ENCODE results near the gene ITGAE.
"Not testable (repeated sequence)": the region's sequence is repeated elsewhere in the genome, so short reads cannot be mapped to it uniquely, and the experiment has no call there.

ITGAE gene

DNA sequence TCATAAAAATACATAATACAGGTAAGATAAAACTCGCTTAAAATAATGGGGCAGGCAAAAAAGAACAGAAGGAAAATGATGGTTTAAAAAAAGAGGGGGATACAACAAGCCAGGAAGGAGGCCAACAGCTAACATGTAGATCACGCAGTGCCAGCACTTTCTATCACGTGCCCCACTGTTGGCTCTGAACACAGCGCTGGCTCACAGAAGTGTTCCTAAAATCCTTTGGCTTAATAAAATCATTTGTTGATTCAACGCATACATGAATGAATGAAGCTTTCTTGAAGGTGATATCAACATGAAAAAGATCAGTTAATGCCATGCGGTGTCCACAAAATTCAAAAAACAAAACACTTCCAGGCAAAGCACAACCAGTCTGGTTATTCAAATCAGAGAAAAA lies 8.5 kb downstream of the ITGAE start:
- no peak overlapping the region for H3K4me3 ChIP-seq (ENCODE audit: low read depth, low read length)
- no peak for TF ChIP-seq CTCF (IDR thresholded peaks at IDR 0.05; ENCODE audit: insufficient read depth, low read length, missing control alignments)
- DNase-seq (ENCODE audit: low read depth, low spot score): no peak
- ChIA-PET POLR2A (no interaction called here), CTCF (interaction anchor here (0.9 to 2.0 kb wide), 5 partner anchors 35 to 121 kb away, joined by 3 to 9 read pairs (median 4); no protein-coding TSS in a partner anchor)

DNA sequence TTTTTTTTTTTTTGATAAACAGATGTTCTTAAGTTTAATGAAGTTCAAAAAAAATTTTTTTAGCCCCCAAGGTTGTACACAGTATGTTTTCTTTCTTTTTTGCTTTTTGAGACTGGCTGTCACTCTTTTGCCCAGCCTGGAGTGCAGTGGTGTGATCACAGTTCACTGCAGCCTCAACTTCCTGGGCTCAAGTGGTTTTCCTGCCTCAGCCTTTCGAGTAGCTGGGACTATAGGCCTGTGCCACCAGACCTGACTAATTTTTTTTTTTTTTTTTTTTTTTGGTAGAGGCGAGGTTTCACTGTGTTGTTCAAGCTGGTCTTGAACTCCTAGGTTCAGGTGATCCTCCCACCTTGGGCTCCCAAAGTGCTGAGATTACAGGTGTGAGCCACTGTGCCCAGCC lies 12.8 kb downstream of the ITGAE start:
- POLR2A ChIA-PET: no interaction called here
- no peak overlapping the region for H3K4me3 ChIP-seq (ENCODE audit: low read depth, low read length)
- no peak for TF ChIP-seq CTCF (IDR thresholded peaks at IDR 0.05; ENCODE audit: insufficient read depth, low read length, missing control alignments)
- DNase-seq (ENCODE audit: low read depth, low spot score): no peak
- CTCF ChIA-PET: no interaction called here

- DNase-seq (ENCODE audit: low read depth, low spot score); POLR2A ChIA-PET; H3K4me3 ChIP-seq (ENCODE audit: low read depth, low read length): not testable (repeated sequence)
- CTCF ChIA-PET: interaction anchor here (0.6 kb wide), 1 partner anchor 31 kb away, joined by 3 read pairs; no protein-coding TSS in a partner anchor
These were observed 15.7 kb downstream of the ITGAE start for GRCh38 chr17:3785323-3785722.

- POLR2A ChIA-PET: no interaction called here
- DNase-seq (ENCODE audit: low read depth, low spot score): no peak
- no peak for TF ChIP-seq CTCF (IDR thresholded peaks at IDR 0.05; ENCODE audit: insufficient read depth, low read length, missing control alignments)
- no peak overlapping the region for H3K4me3 ChIP-seq (ENCODE audit: low read depth, low read length)
- CTCF ChIA-PET: no interaction called here
These were observed 18.2 kb downstream of the ITGAE start for GRCh38 chr17:3782751-3783150.

- no peak for DNase-seq (ENCODE audit: low read depth, low spot score)
- POLR2A ChIA-PET: no interaction called here
- TF ChIP-seq CTCF (IDR thresholded peaks at IDR 0.05; ENCODE audit: insufficient read depth, low read length, missing control alignments): no peak
- no peak overlapping the region for H3K4me3 ChIP-seq (ENCODE audit: low read depth, low read length)
- CTCF ChIA-PET: interaction anchor here (0.9 to 2.2 kb wide), 4 partner anchors 44 to 65 kb away, joined by 3 to 14 read pairs (median 8); partner anchors contain the start of gene NCBP3
These were observed 20.0 kb downstream of the ITGAE start for GRCh38 chr17:3780986-3781385.

GRCh38 chr17:3777366-3778120 lies 23.4 kb downstream of the ITGAE start:
- DNase-seq (ENCODE audit: low read depth, low spot score): no peak
- CTCF ChIA-PET: interaction anchor here (0.7 to 1.3 kb wide), 3 partner anchors 40 to 69 kb away, joined by 3 to 4 read pairs (median 3); no protein-coding TSS in a partner anchor
- H3K4me3 ChIP-seq (ENCODE audit: low read depth, low read length): no peak overlapping the region
- TF ChIP-seq CTCF (IDR thresholded peaks at IDR 0.05; ENCODE audit: insufficient read depth, low read length, missing control alignments): no peak
- POLR2A ChIA-PET: no interaction called here

GRCh38 chr17:3773966-3774365 lies 27.0 kb downstream of the ITGAE start:
- CTCF ChIA-PET: interaction anchor here (0.6 to 1.7 kb wide), 4 partner anchors 10 to 55 kb away, joined by 3 to 4 read pairs (median 4); no protein-coding TSS in a partner anchor
- POLR2A ChIA-PET: no interaction called here
- no peak for TF ChIP-seq CTCF (IDR thresholded peaks at IDR 0.05; ENCODE audit: insufficient read depth, low read length, missing control alignments)
- no peak for DNase-seq (ENCODE audit: low read depth, low spot score)
- H3K4me3 ChIP-seq (ENCODE audit: low read depth, low read length): no peak overlapping the region

Measured in AG04449 (cell line).